GM12874 (cell line): ENCODE measurements around the gene STX4.

Experiments
- CTCF ChIP-seq: IDR thresholded peaks from 2 replicates; pipeline ENCODE4 v1.5.1; 2011; ENCODE audit warnings: low read depth, mild to moderate bottlenecking, control low read depth, low read length, moderate library complexity; ENCODE audit not compliant: insufficient read depth

The STX4 gene

DNA sequence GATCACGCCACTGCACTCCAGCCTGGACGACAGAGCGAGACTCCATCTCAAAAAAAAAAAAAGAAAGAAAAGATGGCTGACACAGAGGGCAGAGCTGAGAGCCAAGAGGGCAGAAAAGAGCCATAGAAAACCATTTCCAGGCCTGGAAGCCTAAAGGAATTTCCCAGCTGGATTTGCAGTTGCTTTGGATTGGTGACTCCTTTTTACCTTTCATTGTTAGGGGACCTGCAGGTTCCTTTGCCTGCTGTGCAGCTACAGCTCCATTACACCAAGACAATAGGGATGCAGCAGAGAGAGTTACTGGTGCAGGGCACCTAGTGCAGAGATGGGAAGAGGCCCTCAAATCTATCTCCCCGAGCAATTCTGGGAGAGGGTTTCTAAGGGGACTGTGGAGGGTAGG, 22.3 kb downstream of the STX4 start:
- TF ChIP-seq CTCF = no peak

GRCh38 chr16:31061126-31061812, 27.9 kb downstream of the STX4 start:
- TF ChIP-seq CTCF = no peak

DNA sequence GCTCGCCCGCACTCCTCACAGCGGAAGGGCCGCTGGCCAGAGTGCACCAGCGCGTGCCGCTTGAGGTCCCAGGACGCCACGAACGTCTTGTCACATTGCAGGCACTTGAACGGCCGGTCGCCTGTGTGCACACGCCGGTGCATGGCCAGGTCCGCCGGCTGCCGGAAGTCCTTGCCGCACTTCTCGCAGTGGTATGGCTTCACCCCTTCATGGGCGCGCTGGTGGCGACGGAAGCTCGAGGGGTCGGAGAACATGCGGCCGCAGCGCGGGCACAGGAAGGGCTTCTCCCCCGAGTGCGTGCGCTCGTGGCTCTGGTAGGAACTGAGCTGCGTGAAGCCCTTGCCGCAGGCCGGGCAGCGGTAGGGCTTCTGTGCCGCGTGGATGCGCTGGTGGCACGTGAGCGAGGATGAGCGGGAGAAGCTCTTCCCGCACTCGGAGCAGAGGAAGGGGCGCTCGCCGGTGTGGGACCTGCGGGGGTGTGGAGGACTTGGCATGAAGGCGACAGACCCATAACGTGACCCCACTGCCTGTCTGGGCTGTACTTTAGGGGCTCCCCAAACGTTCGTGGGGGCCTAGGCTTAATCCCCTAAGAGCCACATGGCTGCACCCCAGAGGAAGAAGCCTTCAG, 28.6 kb downstream of the STX4 start:
- TF ChIP-seq CTCF = no peak

DNA sequence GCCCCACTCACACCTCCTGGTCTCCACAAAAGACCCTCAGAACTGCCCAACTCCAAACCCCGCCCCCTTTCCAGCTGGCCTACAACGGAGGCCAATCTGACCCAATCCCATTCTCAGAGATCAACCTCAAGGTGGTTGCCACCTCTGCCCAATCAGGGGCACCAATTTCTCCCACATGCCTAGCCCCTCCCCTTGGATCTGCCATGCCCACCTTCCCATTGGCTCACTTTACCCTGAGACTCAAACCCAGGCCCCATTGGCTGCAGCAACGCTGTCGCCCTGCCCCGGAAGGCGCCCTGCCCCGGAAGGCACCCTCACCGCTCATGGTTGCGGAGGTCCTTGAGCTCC, 30.1 kb downstream of the STX4 start:
- TF ChIP-seq CTCF = no peak

GRCh38 chr16:31063843-31064611, 30.7 kb downstream of the STX4 start:
- no peak for TF ChIP-seq CTCF

GRCh38 chr16:31064882-31065461, 31.6 kb downstream of the STX4 start:
- TF ChIP-seq CTCF = no peak

- TF ChIP-seq CTCF = no peak
Measured at GRCh38 chr16:31067342-31067741, 34.0 kb downstream of the STX4 start.
